ENCODE data around the gene HES1.

Gene HES1

DNA sequence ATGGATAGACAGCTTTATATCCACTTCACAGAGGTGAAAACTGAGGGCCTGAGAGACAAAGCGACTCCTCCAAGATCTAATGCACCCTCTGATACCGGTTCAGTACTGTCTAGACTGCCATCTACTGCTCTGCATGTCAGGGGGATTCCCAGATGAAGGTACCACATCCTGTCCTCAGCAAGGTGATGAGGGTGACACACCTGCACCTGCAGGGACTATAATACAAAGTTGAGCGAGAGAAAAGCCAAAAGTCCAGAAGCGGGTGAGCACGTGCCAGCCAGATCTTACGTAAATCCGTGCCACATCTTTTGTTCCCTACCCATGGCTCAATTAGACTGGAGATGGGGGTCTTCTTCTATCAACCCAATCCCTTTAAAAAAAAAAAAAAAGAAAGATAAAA lies 32.4 kb upstream of the HES1 start:
- peak; percentile 42 for DNase-seq

- DNase-seq = no peak
Observed at GRCh38 chr3:194103983-194104751, 31.8 kb upstream of the HES1 start.

DNA sequence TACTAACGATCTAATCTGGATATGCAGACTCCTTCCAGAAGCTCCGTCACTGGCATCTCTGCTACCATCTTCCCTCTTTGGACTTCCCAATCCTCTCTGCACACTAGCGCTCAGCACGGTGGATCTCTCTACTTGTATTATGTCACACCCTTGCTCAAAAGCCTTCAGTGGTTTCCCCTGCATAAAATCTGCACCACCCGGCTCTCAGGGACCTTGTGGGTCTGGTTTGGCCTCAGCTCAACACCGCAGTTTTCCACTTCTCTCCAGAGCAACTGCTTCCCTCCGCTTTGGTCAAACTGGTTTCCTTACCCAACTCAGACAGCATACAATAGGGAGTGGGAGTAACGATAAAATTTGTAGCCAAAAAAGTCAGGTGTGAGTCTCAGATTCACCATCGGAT lies 30.7 kb upstream of the HES1 start:
- no peak for DNase-seq

GRCh38 chr3:194107107-194107506 lies 28.8 kb upstream of the HES1 start:
- DNase-seq = no peak

DNA sequence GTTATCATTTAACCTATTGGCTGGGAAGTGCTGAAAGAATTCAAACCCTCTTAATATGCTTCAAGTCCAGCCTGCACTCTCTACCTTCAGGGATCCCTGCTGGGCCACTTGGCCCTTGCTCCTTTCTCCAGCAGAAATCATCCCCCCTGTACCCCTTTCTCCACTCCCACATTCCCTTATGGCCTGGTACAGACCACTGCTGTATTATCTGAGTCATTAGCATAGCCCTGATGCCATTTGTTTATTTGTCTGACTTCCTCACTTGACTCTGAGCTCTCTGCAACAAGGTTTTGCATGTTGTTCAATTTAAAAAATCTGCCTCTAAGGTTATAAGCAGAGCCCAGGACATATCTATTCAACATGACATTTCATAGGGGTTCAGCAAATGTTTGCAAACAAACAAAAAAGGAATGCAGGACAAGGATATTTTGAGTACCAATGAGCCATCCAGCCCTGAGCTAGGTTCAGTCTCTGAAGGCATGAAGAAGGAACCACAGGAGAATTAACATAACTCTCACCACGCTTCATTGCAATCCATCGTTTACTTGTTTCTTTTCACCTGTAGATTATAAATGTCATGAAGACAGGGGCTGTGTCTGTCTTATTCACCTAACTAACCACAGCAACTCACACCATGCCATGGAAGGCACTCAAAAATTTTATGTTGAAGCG lies 26.6 kb upstream of the HES1 start:
- DNase-seq = no peak

DNA sequence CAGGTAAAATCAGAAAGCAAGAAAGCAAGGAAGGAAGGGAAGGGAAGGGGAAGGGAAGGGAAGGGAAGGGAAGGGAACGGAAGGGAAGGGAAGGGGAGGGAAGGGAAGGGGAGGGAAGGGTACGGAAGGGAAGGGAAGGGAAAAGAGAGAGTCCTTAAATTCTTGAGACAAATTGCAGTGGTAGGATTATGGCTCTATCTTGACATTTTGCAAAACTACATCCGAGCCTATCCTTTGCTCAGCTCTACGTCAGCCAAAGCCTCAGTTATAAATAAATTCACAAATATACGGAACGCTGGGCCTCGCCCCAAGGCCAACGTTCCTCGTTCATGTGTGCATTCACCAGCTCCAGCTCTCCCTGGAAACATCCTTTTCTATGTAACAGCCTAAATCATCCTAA lies 25.5 kb upstream of the HES1 start:
- DNase-seq = no peak

GRCh38 chr3:194111336-194111735 lies 24.6 kb upstream of the HES1 start:
- no peak for DNase-seq

DNA sequence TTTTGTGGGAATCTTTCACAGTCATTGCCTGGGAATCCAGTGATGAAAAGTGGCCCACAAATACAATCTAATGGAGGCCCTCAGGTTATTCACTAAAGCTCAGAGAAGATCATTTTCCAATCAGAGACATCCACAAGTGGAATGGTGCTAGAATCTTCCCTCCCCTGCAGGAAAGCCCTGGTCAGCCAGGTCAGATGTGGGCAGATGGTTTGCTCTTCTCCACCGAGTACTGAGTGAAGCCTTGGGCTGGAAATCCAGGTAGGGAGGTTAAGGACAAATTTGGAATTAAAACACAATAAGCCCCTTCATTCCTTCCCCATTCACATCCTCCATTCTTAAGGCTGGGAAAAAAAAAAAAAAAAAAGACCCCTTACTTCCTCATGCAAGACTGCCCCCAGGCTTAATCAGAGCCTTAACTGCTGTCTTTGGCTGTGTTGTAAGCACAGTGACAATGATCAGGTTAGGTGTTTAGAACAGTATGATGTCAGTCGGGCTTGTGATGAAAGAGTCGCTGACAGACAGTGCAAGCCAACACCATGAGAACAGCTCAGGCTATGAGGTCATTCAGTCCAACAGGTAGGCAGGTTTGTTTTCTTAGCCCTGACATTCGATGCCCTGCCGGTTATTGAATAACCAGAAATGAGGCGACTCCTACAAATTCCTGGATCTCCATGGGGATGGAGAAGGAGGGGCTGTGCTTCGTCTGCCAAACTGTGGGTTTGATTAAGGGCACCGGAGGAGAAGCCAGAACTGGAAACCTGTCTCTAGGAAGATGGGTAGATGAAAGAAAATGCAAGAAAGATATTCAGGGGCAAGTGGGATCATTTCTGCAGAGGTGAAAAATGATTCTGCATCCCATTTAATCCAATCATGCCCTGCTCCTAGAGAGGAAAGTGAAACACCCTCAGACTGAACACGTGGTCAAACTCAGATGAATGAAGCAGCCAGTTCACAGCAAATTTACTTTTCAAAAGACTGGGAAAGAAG lies 23.5 kb upstream of the HES1 start:
- DNase-seq = no peak

GRCh38 chr3:194114123-194114522 lies 21.8 kb upstream of the HES1 start:
- no peak for DNase-seq

GRCh38 chr3:194117104-194117845 lies 18.7 kb upstream of the HES1 start:
- no peak for DNase-seq

- no peak for DNase-seq
Observed at GRCh38 chr3:194118920-194119319, 17.0 kb upstream of the HES1 start.

DNA sequence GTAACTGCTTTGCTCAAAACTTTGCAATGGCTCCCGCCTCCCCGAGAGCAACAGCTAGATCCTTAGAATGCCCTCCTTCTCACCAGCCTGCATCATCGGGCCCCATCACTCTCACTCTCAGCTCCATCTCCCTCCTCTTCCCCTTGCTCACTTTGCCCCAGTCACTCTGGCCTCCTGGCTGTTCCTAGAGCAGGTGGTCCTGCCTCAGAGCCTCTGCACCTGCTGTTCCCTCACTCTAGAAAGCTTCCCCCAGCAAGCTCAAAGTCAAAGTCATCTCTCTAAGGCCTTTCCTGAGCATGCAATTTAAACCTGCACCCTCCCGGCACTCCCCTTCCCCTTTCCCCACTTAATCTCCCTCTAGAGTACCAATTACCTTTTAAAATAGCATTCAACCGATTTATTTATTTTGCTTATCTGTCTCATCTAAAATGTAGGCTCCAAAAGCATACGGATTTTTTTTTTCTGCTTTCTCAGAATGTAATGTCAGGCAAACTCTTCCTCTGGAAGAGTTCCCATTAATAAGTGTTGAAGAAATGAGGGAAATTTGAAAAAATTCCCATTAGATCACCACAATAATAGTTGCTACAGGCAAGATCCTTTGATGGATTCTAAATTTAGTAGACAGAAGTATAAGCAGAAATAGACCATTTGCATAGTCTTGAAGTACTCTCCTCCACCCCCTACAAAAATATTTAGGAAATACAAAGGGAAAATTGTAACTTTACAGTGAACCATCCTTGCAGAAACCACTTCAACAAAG lies 15.9 kb upstream of the HES1 start:
- no peak for DNase-seq

- DNase-seq = no peak
Observed at GRCh38 chr3:194120789-194121770, 14.9 kb upstream of the HES1 start.

DNA sequence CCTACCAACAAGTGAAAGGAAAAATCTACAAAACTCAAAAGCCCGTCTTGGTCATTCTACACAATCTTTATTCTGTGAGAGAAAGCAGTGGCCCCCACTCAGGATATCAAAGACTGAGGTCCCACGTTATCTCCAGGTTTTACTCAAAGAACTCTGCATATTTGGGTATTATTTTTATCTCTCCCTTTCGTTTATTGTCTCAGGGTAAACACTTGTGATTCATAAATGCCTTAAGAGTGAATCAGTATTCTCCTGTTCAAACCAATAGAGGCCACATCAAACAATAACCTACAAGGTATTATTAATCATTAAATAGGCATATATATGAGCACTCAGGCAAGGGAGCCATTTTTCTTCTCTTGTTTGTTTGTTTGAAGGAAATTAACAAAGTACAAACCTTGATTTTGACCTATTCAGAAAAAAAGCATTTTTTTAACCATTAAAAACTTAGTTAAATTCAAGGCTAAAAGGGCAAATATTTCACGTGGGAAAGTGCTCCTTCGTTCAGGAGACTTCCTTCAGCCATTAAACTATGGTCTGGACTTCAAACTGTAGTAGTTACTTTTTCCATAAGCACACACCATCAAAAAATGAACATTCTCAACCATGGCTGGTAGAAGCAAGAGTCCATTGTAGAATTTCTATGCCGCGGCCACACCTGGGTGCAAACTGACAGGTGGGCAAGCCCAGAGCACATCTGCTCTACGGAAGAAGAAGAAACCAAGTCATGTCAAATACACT lies 13.9 kb upstream of the HES1 start:
- DNase-seq = no peak

GRCh38 chr3:194123726-194124125 lies 12.2 kb upstream of the HES1 start:
- no peak for DNase-seq

DNA sequence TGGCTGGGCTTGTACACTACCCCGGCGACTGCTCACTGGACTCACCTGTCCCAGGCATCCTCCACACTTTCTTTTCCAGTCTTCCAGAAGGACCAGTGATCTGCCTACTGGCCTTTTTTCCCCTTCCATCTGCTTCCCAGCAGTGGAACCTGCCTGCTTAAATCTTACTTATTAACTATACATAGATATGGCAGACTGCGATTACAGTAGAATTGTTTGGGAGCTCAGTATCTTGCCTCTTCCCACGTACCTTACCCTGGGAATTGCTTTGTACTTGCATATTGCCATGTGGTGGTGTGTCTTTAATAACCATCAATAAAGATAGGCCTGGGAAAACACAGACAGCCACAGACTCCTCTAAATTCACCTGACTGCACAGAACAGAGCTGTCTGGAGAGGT lies 11.8 kb upstream of the HES1 start:
- no peak for DNase-seq

DNA sequence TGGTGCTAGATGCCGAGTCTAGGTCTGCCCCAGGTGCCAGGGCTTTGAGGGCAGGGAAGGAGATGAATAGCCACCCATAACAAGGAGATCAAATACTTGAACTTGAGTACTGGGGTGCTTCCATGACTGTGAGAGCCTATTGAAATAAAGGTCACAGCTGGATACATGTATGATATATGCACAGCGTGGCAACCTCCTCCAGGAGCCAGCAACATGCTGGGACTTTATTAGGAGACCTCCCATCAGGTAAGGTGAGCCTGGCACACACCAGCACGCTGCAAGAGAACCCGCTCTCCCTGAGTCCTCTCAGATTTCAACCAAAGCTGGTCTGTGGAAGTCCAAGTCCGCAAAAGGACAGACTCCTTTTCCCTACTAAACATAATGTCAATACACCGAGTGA lies 10.5 kb upstream of the HES1 start:
- DNase-seq = no peak

DNA sequence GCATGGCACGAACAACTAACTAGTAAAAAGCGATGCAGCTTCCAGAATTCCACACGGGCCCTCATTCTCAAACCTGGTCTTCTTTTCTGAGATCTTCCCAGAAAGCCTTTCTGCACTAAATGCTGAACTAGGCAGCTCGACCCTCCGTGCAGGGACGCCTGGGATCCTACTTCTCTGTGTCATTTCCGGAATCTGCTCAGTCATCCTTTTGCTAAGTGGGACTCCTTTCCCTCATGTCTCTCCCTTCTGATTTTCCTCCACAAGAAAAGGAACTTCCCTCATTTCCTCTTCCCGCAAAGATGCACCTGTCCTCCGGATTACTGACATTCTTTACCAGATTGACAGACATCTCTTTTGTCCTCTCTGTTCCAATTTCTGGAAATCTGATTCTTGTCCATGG lies 9.2 kb upstream of the HES1 start:
- no peak for DNase-seq

- no peak for DNase-seq
Observed at GRCh38 chr3:194128202-194128918, 7.6 kb upstream of the HES1 start.

Measured in CD4-positive, alpha-beta T cell treated with Interleukin-17A for 4 hours (primary cell).